HepG2 (cell line): ENCODE data around the gene KCNAB2. TPM values are rescaled to one million over a fixed set of nuclear protein-coding genes. Genes with fewer than 3 reads are reported as not detected.

Experiments
- ATAC-seq: fragments of 200-7000 bp; cut with Tn5 transposase; 3 replicates; pipeline ENCODE4 v1.9.1; 2020; ENCODE audit warnings: mild to moderate bottlenecking, moderate library complexity
- BruUV-seq: library from RNA; stranded (reverse); fragments of 400-500 nt; replicated peaks from 2 replicates; lab custom pipeline; 2021; lab: Mats Ljungman, UMichigan
- CTCF ChIA-PET: fragments of 300-600 bp; formaldehyde crosslinking; extraction: SDS; loops from one replicate; lab custom pipeline; 2021; ENCODE audit warnings: low total read pairs, inconsistent platforms, low intra/inter-chr PET ratio; lab: Yijun Ruan, JAX
- POLR2A ChIA-PET: fragments of 350-600 bp; sonication (Branson Sonifier 250); formaldehyde crosslinking; loops from one replicate; lab custom pipeline; 2020; ENCODE audit warnings: antibody characterized with exemption, inconsistent platforms; lab: Yijun Ruan, JAX
- DNase-seq: peaks from one replicate; pipeline ENCODE4 v3.0.0-alpha.2; 2015; ENCODE audit warnings: low spot score
- FAIRE-seq: peaks from 3 replicates; lab custom pipeline; 2011; peaks lifted over from hg19 to GRCh38; lab: Jason Lieb, UNC
- H2AFZ ChIP-seq: one replicate; pipeline ENCODE4 v1.6.1; 2011; ENCODE audit warnings: low read length, inconsistent platforms
- H3K27ac ChIP-seq: fragments of 300-600 bp; 3 replicates; pipeline ENCODE4 v1.8.0; 2011; ENCODE audit warnings: mixed run types, mild to moderate bottlenecking, mixed read lengths, low read length, inconsistent platforms; ENCODE audit not compliant: insufficient read depth; ENCODE audit errors: extremely low read length
- H3K27me3 ChIP-seq, 2 experiments: fragments of 200-600 bp in 1 of 2; 2 replicates in 1 of 2; 3 replicates in 1 of 2; pipeline versions ENCODE4 v1.6.0 to v1.8.0; 2011; ENCODE audit warnings: low read length in 2 of 2, mild to moderate bottlenecking in 2 of 2, moderate library complexity in 2 of 2, inconsistent platforms in 1 of 2; ENCODE audit not compliant: insufficient read depth in 2 of 2, control insufficient read depth in 1 of 2
- H3K36me3 ChIP-seq, 2 experiments: fragments of 200-600 bp in 1 of 2; replicated peaks in 1 of 2; 2 replicates in 1 of 2; 3 replicates in 1 of 2; pipeline versions ENCODE4 v1.5.1 to v1.8.0; 2011; ENCODE audit warnings: low read length in 2 of 2, inconsistent platforms in 1 of 2; ENCODE audit not compliant: insufficient read depth in 2 of 2, control insufficient read depth in 1 of 2
- H3K4me1 ChIP-seq: 2 replicates; pipeline ENCODE4 v1.5.1; 2012; ENCODE audit warnings: low read length, inconsistent platforms; ENCODE audit not compliant: insufficient read depth
- H3K4me2 ChIP-seq: 2 replicates; pipeline ENCODE4 v1.6.0; 2011; ENCODE audit warnings: low read depth, low read length, inconsistent platforms
- H3K4me3 ChIP-seq, 3 experiments: fragments of 200-600 bp in 1 of 3; sonication (generic), shearing (Covaris generic) in 1 of 3; replicated peaks in 1 of 3; 2 replicates each; pipeline ENCODE4 v1.5.1; 2011 to 2016; ENCODE audit warnings: low read length in 3 of 3, inconsistent platforms in 2 of 3, low read depth in 2 of 3, mild to moderate bottlenecking in 2 of 3, control low read depth in 1 of 3, mixed read lengths in 1 of 3; ENCODE audit not compliant: insufficient read depth in 1 of 3
- H3K79me2 ChIP-seq: one replicate; pipeline ENCODE4 v1.6.1; 2011; ENCODE audit warnings: low read length, inconsistent platforms; ENCODE audit not compliant: insufficient read depth
- H3K9ac ChIP-seq: 2 replicates; pipeline ENCODE4 v1.6.0; 2011; ENCODE audit warnings: mild to moderate bottlenecking, low read depth, low read length, inconsistent platforms; ENCODE audit not compliant: insufficient read depth
- H3K9me3 ChIP-seq: 2 replicates; pipeline ENCODE4 v1.5.1; 2012; ENCODE audit warnings: mild to moderate bottlenecking, low read length
- H4K20me1 ChIP-seq: 2 replicates; pipeline ENCODE4 v1.6.0; 2011; ENCODE audit warnings: inconsistent platforms, mild to moderate bottlenecking, low read length, moderate library complexity; ENCODE audit not compliant: insufficient read depth
- AHDC1 ChIP-seq: sonication (generic); formaldehyde crosslinking; IDR thresholded peaks from 2 replicates; pipeline ENCODE4 v1.5.1; 2020; ENCODE audit warnings: mild to moderate bottlenecking, missing genetic modification reagents, borderline replicate concordance
- CTCF ChIP-seq: sonication (generic); formaldehyde crosslinking; IDR thresholded peaks from 2 replicates; pipeline ENCODE4 v1.5.0; 2020; ENCODE audit warnings: mild to moderate bottlenecking, missing genetic modification reagents, moderate library complexity
- HNRNPK ChIP-seq: fragments of 200-400 bp; formaldehyde crosslinking; IDR thresholded peaks from 2 replicates; pipeline ENCODE4 v1.6.1; 2018; ENCODE audit warnings: low read length, low read depth, moderate library complexity, mild to moderate bottlenecking; ENCODE audit not compliant: poor library complexity, severe bottlenecking
- ISL2 ChIP-seq: sonication (generic); formaldehyde crosslinking; IDR thresholded peaks from 2 replicates; pipeline ENCODE4 v1.5.0; 2020; ENCODE audit warnings: missing genetic modification reagents
- NFIC ChIP-seq: IDR thresholded peaks from 2 replicates; pipeline ENCODE4 v1.6.1; 2012; ENCODE audit warnings: mild to moderate bottlenecking, low read length, inconsistent platforms
- NR2F6 ChIP-seq, 2 experiments: IDR thresholded peaks; 2 replicates each; pipeline ENCODE4 v1.6.1; 2016; ENCODE audit warnings: antibody characterized with exemption in 1 of 2, mild to moderate bottlenecking in 1 of 2
- PCBP2 ChIP-seq: fragments of 200-400 bp; formaldehyde crosslinking; optimal IDR thresholded peaks from 2 replicates; pipeline ENCODE3; 2018; ENCODE audit warnings: low read length, low read depth; ENCODE audit not compliant: poor library complexity, severe bottlenecking
- ZFP1 ChIP-seq: IDR thresholded peaks from 2 replicates; pipeline ENCODE4 v1.6.1; 2016
- ZNF24 ChIP-seq: fragments of 450-650 bp; IDR thresholded peaks from 2 replicates; pipeline ENCODE4 v1.6.1; 2017; ENCODE audit warnings: antibody characterized with exemption, mild to moderate bottlenecking
- ZNF556 ChIP-seq: sonication (generic); formaldehyde crosslinking; IDR thresholded peaks from 2 replicates; pipeline ENCODE4 v1.4.0; 2020; ENCODE audit warnings: mild to moderate bottlenecking, missing genetic modification reagents, borderline replicate concordance
- WGBS: methylation state at CpG from one replicate; pipeline ENCODE4 v1.1.6; 2017; ENCODE audit warnings: low lambda C conversion rate; 5-methylcytosine and 5-hydroxymethylcytosine counted together
- in situ Hi-C: cut with HindIII; loops from 2 replicates; pipeline ENCODE4 v1.10.0; 2017; ENCODE audit warnings: low pct_unique_long_range_greater_than_20kb; ENCODE audit not compliant: extremely low pct_ligation_motif_present
- intact Hi-C: fragments of 100-400 bp; cut with micrococcal nuclease; formaldehyde crosslinking; loops from one replicate; pipeline ENCODE4 v1.10.0; 2022; ENCODE audit not compliant: unreplicated experiment
- polyA plus RNA-seq, 8 experiments: library from polyadenylated mRNA; depleted of rRNA in 3 of 8; stranded (reverse) in 7 of 8; unstranded in 1 of 8; fragments of >200 nt; fragmentation: Illumina TruSeq in 4 of 8; extraction: Trizol in 4 of 8; gene quantifications; 2 replicates each; pipeline versions ENCODE4 v1.2.1 to v1.2.3, GENCODE V29; 2011 to 2016; ENCODE audit warnings: low read depth in 4 of 8, missing spikeins in 1 of 8, mixed read lengths in 1 of 8; ENCODE audit not compliant: insufficient read depth in 1 of 8
- total RNA-seq, 5 experiments: library from RNA; depleted of rRNA; stranded (reverse); fragments of >200 nt; fragmentation: Illumina TruSeq; extraction: Trizol; gene quantifications; 2 replicates each; pipeline ENCODE4 v1.2.3, GENCODE V29; 2016; ENCODE audit warnings: low read depth in 1 of 5

KCNAB2 gene
- total and polyA plus RNA-seq, 2 of the 13 experiments (the other 11 are each of a cell fraction or from before 2014, with no cell fraction given), result 6.2 to 8.8 TPM

- BruUV-seq, result no TSS peak
- Histone ChIP-seq H3K4me2 (no peak overlapping the region), H3K79me2 (no peaks in the 10 kb centered on the region), H3K9me3 (no peaks in the 10 kb centered on the region), H3K4me3 (no peak overlapping the region), H3K36me3 (no peaks in the 10 kb centered on the region), H3K9ac (no peak overlapping the region), H3K27ac (no peak overlapping the region), H3K4me1 (no peaks in the 10 kb centered on the region), H4K20me1 (0 out of 2 replicates have a peak, but pooled peaks cover 2% of the 10 kb centered on the region), H3K27me3 (peaks cover 6 to 53% of the 10 kb centered on the region in 2 experiments), H2AFZ (no peak overlapping the region)
- ChIA-PET CTCF (interaction anchor here (1.5 kb wide), 2 partner anchors 63 to 78 kb away, joined by 5 to 9 read pairs; no protein-coding TSS in a partner anchor), POLR2A (no interaction called here)
- no peak for ATAC-seq
- 2% methylated on average over 2 of the region's 2 CpGs for WGBS
- intact Hi-C loops, result loop anchor here (2.0 to 10.0 kb wide), 2 partner anchors 62 to 136 kb away; partner anchors contain the start of gene HES3
- in situ Hi-C loops, result no loop called here
- FAIRE-seq, result no peak
- no peak for DNase-seq
- TF ChIP-seq ZNF24 (no peak), PCBP2 (peak; percentile 79), NR2F6 (IDR thresholded peaks at IDR 0.05) (no peak), NR2F6 (CRISPR knock-in tag; IDR thresholded peaks at IDR 0.05) (no peak)
These were observed 62.8 kb downstream of the KCNAB2 start for GRCh38 chr1:6108476-6108875.

GRCh38 chr1:6108937-6109614 is 63.4 kb downstream of the KCNAB2 start:
- no peak overlapping the region for H3K4me3 ChIP-seq
- H3K9me3 ChIP-seq, result no peaks in the 10 kb centered on the region
- no peaks in the 10 kb centered on the region for H3K36me3 ChIP-seq
- CTCF ChIA-PET, result interaction anchor here (1.5 kb wide), 2 partner anchors 62 to 77 kb away, joined by 5 to 9 read pairs; no protein-coding TSS in a partner anchor
- intact Hi-C loops (loop anchor here (2.0 to 10.0 kb wide), 2 partner anchors 62 to 136 kb away; partner anchors contain the start of gene HES3), in situ Hi-C loops (no loop called here)
- no TSS peak for BruUV-seq
- no peak overlapping the region for H3K9ac ChIP-seq
- H3K4me2 ChIP-seq, result no peak overlapping the region
- H3K79me2 ChIP-seq, result no peaks in the 10 kb centered on the region
- FAIRE-seq (no peak), ATAC-seq (peak; percentile 77), DNase-seq (peak; percentile 20)
- 0 out of 2 replicates have a peak, but pooled peaks cover 2% of the 10 kb centered on the region for H4K20me1 ChIP-seq
- H3K4me1 ChIP-seq, result no peaks in the 10 kb centered on the region
- no peak overlapping the region for H2AFZ ChIP-seq
- WGBS, result 0% methylated on average over 2 of the region's 15 CpGs
- no peak overlapping the region for H3K27ac ChIP-seq
- peaks cover 6 to 50% of the 10 kb centered on the region in 2 experiments for H3K27me3 ChIP-seq
- POLR2A ChIA-PET, result no interaction called here
- TF ChIP-seq ZFP1 (CRISPR knock-in tag) (no peak), CTCF (CRISPR knock-in tag) (peak; percentile 73), HNRNPK (no peak), ISL2 (CRISPR knock-in tag) (no peak), ZNF556 (CRISPR knock-in tag) (no peak), AHDC1 (CRISPR knock-in tag) (no peak), NFIC (no peak)
